HL-60/S4 treated with phorbol 12-myristate 13-acetate at 8.2 ng/mL for 4 days and 3 days (cell line): Measurements from ENCODE around the gene KRT6B.
"Not testable (repeated sequence)": the region's sequence is repeated elsewhere in the genome, so short reads cannot be mapped to it uniquely, and the experiment has no call there.

Source experiments
- in situ Hi-C: fragments of 300-500 bp; cut with MboI; formaldehyde crosslinking; loops from 2 replicates; pipeline ENCODE4 v1.15.0; 2022; ENCODE audit warnings: low sequenced_read_pairs

The KRT6B gene

GRCh38 chr12:52473768-52474167, 21.8 kb upstream of the KRT6B start, which contains the start of gene KRT6C:
Gene KRT6C, minus strand, starts transcription at chr12:52473805. Its CDS starts 68 bp downstream, at chr12:52473737.
- in situ Hi-C loops: no loop called here

GRCh38 chr12:52469853-52470252, 17.9 kb upstream of the KRT6B start:
- in situ Hi-C loops: no loop called here

GRCh38 chr12:52464897-52465296, 13.0 kb upstream of the KRT6B start:
- in situ Hi-C loops: no loop called here

- in situ Hi-C loops: no loop called here
These were observed 9.7 kb upstream of the KRT6B start for GRCh38 chr12:52461693-52462092.

GRCh38 chr12:52458861-52459260, 6.9 kb upstream of the KRT6B start:
- in situ Hi-C loops: no loop called here

- in situ Hi-C loops: no loop called here
These were observed 3.9 kb upstream of the KRT6B start for GRCh38 chr12:52455821-52456220.

- in situ Hi-C loops: no loop called here
These were observed 2.7 kb upstream of the KRT6B start for GRCh38 chr12:52454411-52455201.

GRCh38 chr12:52448228-52448627, 3.7 kb downstream of the KRT6B start:
- in situ Hi-C loops: no loop called here

GRCh38 chr12:52447196-52447595, 4.8 kb downstream of the KRT6B start:
- in situ Hi-C loops: not testable (repeated sequence)

- in situ Hi-C loops: no loop called here
These were observed 5.4 kb downstream of the KRT6B start for GRCh38 chr12:52446367-52447045.

- in situ Hi-C loops: no loop called here
These were observed 6.1 kb downstream of the KRT6B start for GRCh38 chr12:52445876-52446275.

- in situ Hi-C loops: no loop called here
These were observed 7.0 kb downstream of the KRT6B start for GRCh38 chr12:52444647-52445595.

GRCh38 chr12:52443966-52444365, 8.0 kb downstream of the KRT6B start:
- in situ Hi-C loops: no loop called here

- in situ Hi-C loops: no loop called here
These were observed 9.3 kb downstream of the KRT6B start for GRCh38 chr12:52442600-52443061.

GRCh38 chr12:52441320-52441911, 10.5 kb downstream of the KRT6B start:
- in situ Hi-C loops: no loop called here

GRCh38 chr12:52440821-52441319, 11.1 kb downstream of the KRT6B start:
- in situ Hi-C loops: no loop called here

- in situ Hi-C loops: no loop called here
These were observed 12.1 kb downstream of the KRT6B start for GRCh38 chr12:52439845-52440244.

GRCh38 chr12:52439420-52439819, 12.5 kb downstream of the KRT6B start:
- in situ Hi-C loops: no loop called here

- in situ Hi-C loops: no loop called here
These were observed 13.3 kb downstream of the KRT6B start for GRCh38 chr12:52438305-52439301.
